ENCODE data around the gene GALNTL6.
"Not testable (repeated sequence)": the region's sequence is repeated elsewhere in the genome, so short reads cannot be mapped to it uniquely, and the experiment has no call there.

The GALNTL6 gene

GRCh38 chr4:173042139-173042538, 1228.9 kb downstream of the GALNTL6 start:
- H3K9me3 ChIP-seq (ENCODE audit: low read length); H3K27ac ChIP-seq (ENCODE audit: low read depth, low read length); H3K4me1 ChIP-seq (ENCODE audit: insufficient read depth, low read length); H3K9ac ChIP-seq (ENCODE audit: low read length); H3K4me3 ChIP-seq (ENCODE audit: low read depth in 1 of 2, low read length in 2 of 2); H3K27me3 ChIP-seq (ENCODE audit: control insufficient read depth in 1 of 2, insufficient read depth in 2 of 2, low read length in 2 of 2); H3K36me3 ChIP-seq (ENCODE audit: insufficient read depth, low read length): not testable (repeated sequence)

- no peak overlapping the region for H3K4me3 ChIP-seq (ENCODE audit: low read depth in 1 of 2, low read length in 2 of 2)
- no peaks in the 10 kb centered on the region for H3K27me3 ChIP-seq (ENCODE audit: control insufficient read depth in 1 of 2, insufficient read depth in 2 of 2, low read length in 2 of 2)
- H3K4me1 ChIP-seq (ENCODE audit: insufficient read depth, low read length) = peaks cover 5% of the 10 kb centered on the region
- no peak overlapping the region for H3K9ac ChIP-seq (ENCODE audit: low read length)
- H3K27ac ChIP-seq (ENCODE audit: low read depth, low read length) = no peak overlapping the region
- H3K36me3 ChIP-seq (ENCODE audit: insufficient read depth, low read length) = no peaks in the 10 kb centered on the region
- no peaks in the 10 kb centered on the region for H3K9me3 ChIP-seq (ENCODE audit: low read length)
Measured at GRCh38 chr4:173044340-173044739, 1231.1 kb downstream of the GALNTL6 start.

GRCh38 chr4:173045571-173045970, 1232.4 kb downstream of the GALNTL6 start:
- Histone ChIP-seq H3K4me1 (ENCODE audit: insufficient read depth, low read length) (peaks cover under 1% of the 10 kb centered on the region), H3K9me3 (ENCODE audit: low read length) (no peaks in the 10 kb centered on the region), H3K27ac (ENCODE audit: low read depth, low read length) (no peak overlapping the region), H3K27me3 (ENCODE audit: control insufficient read depth in 1 of 2, insufficient read depth in 2 of 2, low read length in 2 of 2) (no peaks in the 10 kb centered on the region), H3K4me3 (ENCODE audit: low read depth in 1 of 2, low read length in 2 of 2) (no peak overlapping the region), H3K9ac (ENCODE audit: low read length) (no peak overlapping the region), H3K36me3 (ENCODE audit: insufficient read depth, low read length) (no peaks in the 10 kb centered on the region)

- no peak overlapping the region for H3K9ac ChIP-seq (ENCODE audit: low read length)
- H3K4me3 ChIP-seq (ENCODE audit: low read depth in 1 of 2, low read length in 2 of 2) = no peak overlapping the region
- H3K27ac ChIP-seq (ENCODE audit: low read depth, low read length) = no peak overlapping the region
- no peaks in the 10 kb centered on the region for H3K9me3 ChIP-seq (ENCODE audit: low read length)
- no peaks in the 10 kb centered on the region for H3K27me3 ChIP-seq (ENCODE audit: control insufficient read depth in 1 of 2, insufficient read depth in 2 of 2, low read length in 2 of 2)
- no peaks in the 10 kb centered on the region for H3K4me1 ChIP-seq (ENCODE audit: insufficient read depth, low read length)
- no peaks in the 10 kb centered on the region for H3K36me3 ChIP-seq (ENCODE audit: insufficient read depth, low read length)
Measured at GRCh38 chr4:173046144-173046543, 1232.9 kb downstream of the GALNTL6 start.

GRCh38 chr4:173046818-173047217, 1233.6 kb downstream of the GALNTL6 start:
- H3K27me3 ChIP-seq (ENCODE audit: control insufficient read depth in 1 of 2, insufficient read depth in 2 of 2, low read length in 2 of 2) = no peaks in the 10 kb centered on the region
- H3K9ac ChIP-seq (ENCODE audit: low read length) = no peak overlapping the region
- no peak overlapping the region for H3K4me3 ChIP-seq (ENCODE audit: low read depth in 1 of 2, low read length in 2 of 2)
- H3K9me3 ChIP-seq (ENCODE audit: low read length) = no peaks in the 10 kb centered on the region
- H3K4me1 ChIP-seq (ENCODE audit: insufficient read depth, low read length) = no peaks in the 10 kb centered on the region
- no peak overlapping the region for H3K27ac ChIP-seq (ENCODE audit: low read depth, low read length)
- no peaks in the 10 kb centered on the region for H3K36me3 ChIP-seq (ENCODE audit: insufficient read depth, low read length)

- Histone ChIP-seq H3K27me3 (ENCODE audit: control insufficient read depth in 1 of 2, insufficient read depth in 2 of 2, low read length in 2 of 2) (no peaks in the 10 kb centered on the region), H3K4me1 (ENCODE audit: insufficient read depth, low read length) (no peaks in the 10 kb centered on the region), H3K36me3 (ENCODE audit: insufficient read depth, low read length) (no peaks in the 10 kb centered on the region), H3K9me3 (ENCODE audit: low read length) (no peaks in the 10 kb centered on the region), H3K4me3 (ENCODE audit: low read depth in 1 of 2, low read length in 2 of 2) (no peak overlapping the region), H3K9ac (ENCODE audit: low read length) (no peak overlapping the region), H3K27ac (ENCODE audit: low read depth, low read length) (no peak overlapping the region)
Measured at GRCh38 chr4:173051232-173051631, 1238.0 kb downstream of the GALNTL6 start.

GRCh38 chr4:173051716-173052115, 1238.5 kb downstream of the GALNTL6 start:
- H3K9ac ChIP-seq (ENCODE audit: low read length) = no peak overlapping the region
- H3K36me3 ChIP-seq (ENCODE audit: insufficient read depth, low read length) = no peaks in the 10 kb centered on the region
- H3K4me3 ChIP-seq (ENCODE audit: low read depth in 1 of 2, low read length in 2 of 2) = no peak overlapping the region
- H3K27ac ChIP-seq (ENCODE audit: low read depth, low read length) = no peak overlapping the region
- H3K4me1 ChIP-seq (ENCODE audit: insufficient read depth, low read length) = no peaks in the 10 kb centered on the region
- H3K27me3 ChIP-seq (ENCODE audit: control insufficient read depth in 1 of 2, insufficient read depth in 2 of 2, low read length in 2 of 2) = no peaks in the 10 kb centered on the region
- H3K9me3 ChIP-seq (ENCODE audit: low read length) = no peaks in the 10 kb centered on the region

GRCh38 chr4:173052439-173052838, 1239.2 kb downstream of the GALNTL6 start:
- Histone ChIP-seq H3K36me3 (ENCODE audit: insufficient read depth, low read length) (no peaks in the 10 kb centered on the region), H3K9ac (ENCODE audit: low read length) (no peak overlapping the region), H3K27me3 (ENCODE audit: control insufficient read depth in 1 of 2, insufficient read depth in 2 of 2, low read length in 2 of 2) (no peaks in the 10 kb centered on the region), H3K4me1 (ENCODE audit: insufficient read depth, low read length) (no peaks in the 10 kb centered on the region), H3K9me3 (ENCODE audit: low read length) (no peaks in the 10 kb centered on the region), H3K27ac (ENCODE audit: low read depth, low read length) (no peak overlapping the region), H3K4me3 (ENCODE audit: low read depth in 1 of 2, low read length in 2 of 2) (no peak overlapping the region)

GRCh38 chr4:173056271-173056670, 1243.1 kb downstream of the GALNTL6 start:
- Histone ChIP-seq H3K4me3 (ENCODE audit: low read depth in 1 of 2, low read length in 2 of 2) (no peak overlapping the region), H3K27ac (ENCODE audit: low read depth, low read length) (no peak overlapping the region), H3K9me3 (ENCODE audit: low read length) (no peaks in the 10 kb centered on the region), H3K4me1 (ENCODE audit: insufficient read depth, low read length) (no peaks in the 10 kb centered on the region), H3K27me3 (ENCODE audit: control insufficient read depth in 1 of 2, insufficient read depth in 2 of 2, low read length in 2 of 2) (no peaks in the 10 kb centered on the region), H3K9ac (ENCODE audit: low read length) (no peak overlapping the region), H3K36me3 (ENCODE audit: insufficient read depth, low read length) (no peaks in the 10 kb centered on the region)

- Histone ChIP-seq H3K9me3 (ENCODE audit: low read length) (no peaks in the 10 kb centered on the region), H3K27ac (ENCODE audit: low read depth, low read length) (no peak overlapping the region), H3K9ac (ENCODE audit: low read length) (no peak overlapping the region), H3K4me1 (ENCODE audit: insufficient read depth, low read length) (no peaks in the 10 kb centered on the region), H3K36me3 (ENCODE audit: insufficient read depth, low read length) (no peaks in the 10 kb centered on the region), H3K27me3 (ENCODE audit: control insufficient read depth in 1 of 2, insufficient read depth in 2 of 2, low read length in 2 of 2) (no peaks in the 10 kb centered on the region), H3K4me3 (ENCODE audit: low read depth in 1 of 2, low read length in 2 of 2) (no peak overlapping the region)
Measured at GRCh38 chr4:173056710-173057109, 1243.5 kb downstream of the GALNTL6 start.

GRCh38 chr4:173057442-173057841, 1244.2 kb downstream of the GALNTL6 start:
- Histone ChIP-seq H3K4me1 (ENCODE audit: insufficient read depth, low read length) (no peaks in the 10 kb centered on the region), H3K9ac (ENCODE audit: low read length) (no peak overlapping the region), H3K36me3 (ENCODE audit: insufficient read depth, low read length) (no peaks in the 10 kb centered on the region), H3K27ac (ENCODE audit: low read depth, low read length) (no peak overlapping the region), H3K9me3 (ENCODE audit: low read length) (no peaks in the 10 kb centered on the region), H3K27me3 (ENCODE audit: control insufficient read depth in 1 of 2, insufficient read depth in 2 of 2, low read length in 2 of 2) (no peaks in the 10 kb centered on the region), H3K4me3 (ENCODE audit: low read depth in 1 of 2, low read length in 2 of 2) (no peak overlapping the region)

GRCh38 chr4:173057901-173058300, 1244.7 kb downstream of the GALNTL6 start:
- Histone ChIP-seq H3K27ac (ENCODE audit: low read depth, low read length) (no peak overlapping the region), H3K36me3 (ENCODE audit: insufficient read depth, low read length) (no peaks in the 10 kb centered on the region), H3K4me1 (ENCODE audit: insufficient read depth, low read length) (no peaks in the 10 kb centered on the region), H3K27me3 (ENCODE audit: control insufficient read depth in 1 of 2, insufficient read depth in 2 of 2, low read length in 2 of 2) (no peaks in the 10 kb centered on the region), H3K9me3 (ENCODE audit: low read length) (no peaks in the 10 kb centered on the region), H3K9ac (ENCODE audit: low read length) (no peak overlapping the region), H3K4me3 (ENCODE audit: low read depth in 1 of 2, low read length in 2 of 2) (no peak overlapping the region)

All from muscle layer of colon (tissue), 2 donors.